Measurements from ENCODE around the gene EFNA3. TPM values are rescaled to one million over a fixed set of nuclear protein-coding genes. Genes with fewer than 3 reads are reported as not detected.
A peak's percentile ranks its signal among the peaks of the same experiment; 100 is the strongest.

Gene EFNA3
- total RNA-seq, 1 experiment from 2014 or later: 12.5 TPM

DNA sequence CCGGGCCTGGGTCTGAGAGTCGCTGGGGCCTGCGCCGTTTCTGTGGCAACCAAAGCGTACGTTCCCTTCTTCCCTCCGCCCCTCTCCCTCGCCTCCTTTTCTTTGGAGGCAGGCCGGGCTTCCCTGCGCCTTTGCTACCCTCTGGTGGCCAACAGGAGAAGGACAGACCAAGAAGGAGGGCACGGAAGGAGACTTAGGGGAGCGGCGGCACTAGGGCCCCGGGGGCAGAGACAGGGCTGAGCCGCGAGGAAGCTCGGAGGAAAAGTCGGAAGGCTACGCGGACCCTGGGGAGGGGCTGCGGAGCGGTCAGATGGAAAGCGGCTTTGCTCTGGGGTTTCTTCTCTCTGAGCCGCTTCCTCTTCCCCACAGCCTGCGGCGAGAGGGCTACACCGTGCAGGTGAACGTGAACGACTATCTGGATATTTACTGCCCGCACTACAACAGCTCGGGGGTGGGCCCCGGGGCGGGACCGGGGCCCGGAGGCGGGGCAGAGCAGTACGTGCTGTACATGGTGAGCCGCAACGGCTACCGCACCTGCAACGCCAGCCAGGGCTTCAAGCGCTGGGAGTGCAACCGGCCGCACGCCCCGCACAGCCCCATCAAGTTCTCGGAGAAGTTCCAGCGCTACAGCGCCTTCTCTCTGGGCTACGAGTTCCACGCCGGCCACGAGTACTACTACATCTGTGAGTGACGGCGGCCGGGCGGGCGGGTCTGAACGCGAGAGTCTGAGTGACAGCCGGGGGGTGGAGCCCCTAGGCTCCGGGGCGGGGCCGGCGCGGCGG is 6.3 kb downstream of the EFNA3 start (continued):
- TF ChIP-seq CTCF (IDR thresholded peaks at IDR 0.05): peak; percentile 90
- no peak; the same call in 1 of the 2 replicates for TF ChIP-seq HMGA2 (CRISPR knock-in tag; IDR thresholded peaks at IDR 0.05)
- TF ChIP-seq, protein P1, sequence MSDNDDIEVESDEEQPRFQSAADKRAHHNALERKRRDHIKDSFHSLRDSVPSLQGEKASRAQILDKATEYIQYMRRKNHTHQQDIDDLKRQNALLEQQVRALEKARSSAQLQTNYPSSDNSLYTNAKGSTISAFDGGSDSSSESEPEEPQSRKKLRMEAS (CRISPR knock-in tag; IDR thresholded peaks at IDR 0.05): peak; percentile 43; the same call in 1 of the 2 replicates
- TF ChIP-seq PREB (CRISPR knock-in tag; IDR thresholded peaks at IDR 0.05; ENCODE audit: borderline replicate concordance): no peak
- no peak; the same call in 1 of the 2 replicates for TF ChIP-seq ETV6 (CRISPR knock-in tag; IDR thresholded peaks at IDR 0.05)
- peak; percentile 86 for TF ChIP-seq SP1 (CRISPR knock-in tag; conservative IDR thresholded peaks at IDR 0.05)
- TF ChIP-seq PRDM15 (CRISPR knock-in tag; IDR thresholded peaks at IDR 0.05): peak; percentile 80
- TF ChIP-seq GRHL2 (CRISPR knock-in tag; IDR thresholded peaks at IDR 0.05; ENCODE audit: insufficient replicate concordance, severe bottlenecking): no peak
- TF ChIP-seq ZNF138 (CRISPR knock-in tag; conservative IDR thresholded peaks at IDR 0.05): peak; percentile 92
- peak; percentile 92 for TF ChIP-seq ZBTB21 (CRISPR knock-in tag; IDR thresholded peaks at IDR 0.05; ENCODE audit: borderline replicate concordance)
- peak; percentile 37; the same call in 1 of the 2 replicates for TF ChIP-seq GABPB1 (CRISPR knock-in tag; IDR thresholded peaks at IDR 0.05)
- TF ChIP-seq, protein P2, sequence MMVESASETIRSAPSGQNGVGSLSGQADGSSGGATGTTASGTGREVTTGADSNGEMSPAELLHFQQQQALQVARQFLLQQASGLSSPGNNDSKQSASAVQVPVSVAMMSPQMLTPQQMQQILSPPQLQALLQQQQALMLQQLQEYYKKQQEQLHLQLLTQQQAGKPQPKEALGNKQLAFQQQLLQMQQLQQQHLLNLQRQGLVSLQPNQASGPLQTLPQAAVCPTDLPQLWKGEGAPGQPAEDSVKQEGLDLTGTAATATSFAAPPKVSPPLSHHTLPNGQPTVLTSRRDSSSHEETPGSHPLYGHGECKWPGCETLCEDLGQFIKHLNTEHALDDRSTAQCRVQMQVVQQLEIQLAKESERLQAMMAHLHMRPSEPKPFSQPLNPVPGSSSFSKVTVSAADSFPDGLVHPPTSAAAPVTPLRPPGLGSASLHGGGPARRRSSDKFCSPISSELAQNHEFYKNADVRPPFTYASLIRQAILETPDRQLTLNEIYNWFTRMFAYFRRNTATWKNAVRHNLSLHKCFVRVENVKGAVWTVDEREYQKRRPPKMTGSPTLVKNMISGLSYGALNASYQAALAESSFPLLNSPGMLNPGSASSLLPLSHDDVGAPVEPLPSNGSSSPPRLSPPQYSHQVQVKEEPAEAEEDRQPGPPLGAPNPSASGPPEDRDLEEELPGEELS (CRISPR knock-in tag; IDR thresholded peaks at IDR 0.05): 0 out of 2 replicates have a peak, but pooled peaks have one; percentile 47
- TF ChIP-seq FOXP1 (CRISPR knock-in tag; IDR thresholded peaks at IDR 0.05; ENCODE audit: borderline replicate concordance): 0 out of 2 replicates have a peak, but pooled peaks have one; percentile 2

- H3K27ac Mint-ChIP-seq: peak overlapping the region; percentile 60
- no peaks in the 10 kb centered on the region for H3K9me3 Mint-ChIP-seq
- peak overlapping the region; percentile 95 for H3K4me3 Mint-ChIP-seq
- TF ChIP-seq E2F5 (CRISPR knock-in tag; IDR thresholded peaks at IDR 0.05): peak; percentile 39; the same call in 1 of the 2 replicates
- no peak for TF ChIP-seq EMX1 (CRISPR knock-in tag; IDR thresholded peaks at IDR 0.05)
- CTCF ChIA-PET: interaction anchor here (0.6 to 3.1 kb wide), 64 partner anchors 9 to 605 kb away, joined by 3 to 156 read pairs (median 6); partner anchors contain the start of genes ADAM15, CKS1B, DPM3 and EFNA1
- ATAC-seq (peak; percentile 0; the same call in 1 of the 2 replicates), DNase-seq (ENCODE audit: low spot score) (peak; percentile 56)
- POLR2A ChIA-PET: interaction anchor here (0.5 to 1.3 kb wide), 6 partner anchors 40 to 1086 kb away, joined by 3 to 5 read pairs (median 4); partner anchors contain the start of gene KRTCAP2
- H3K27me3 Mint-ChIP-seq (ENCODE audit: low read depth): peaks cover 38% of the 10 kb centered on the region
- H3K4me1 Mint-ChIP-seq: peaks cover 35% of the 10 kb centered on the region
- H3K36me3 Mint-ChIP-seq: no peaks in the 10 kb centered on the region
Observed at GRCh38 chr1:155085504-155086127, 7.0 kb downstream of the EFNA3 start.
